H9 (cell line): ENCODE results near the gene NPTN. TPM values are rescaled to one million over a fixed set of nuclear protein-coding genes. Genes with fewer than 3 reads are reported as not detected.

Experiments used
- DNase-seq: peaks from one replicate; pipeline ENCODE4 v3.0.0-alpha.2; 2017
- H2AFZ ChIP-seq: one replicate; pipeline ENCODE4 v1.6.1; 2013; ENCODE audit warnings: mild to moderate bottlenecking, low read length, control low read depth, moderate library complexity
- H2AK5ac ChIP-seq: 2 replicates; pipeline ENCODE4 v1.6.1; 2013; ENCODE audit warnings: low read length, control low read depth, mixed read lengths; ENCODE audit not compliant: insufficient read length
- H2BK120ac ChIP-seq: one replicate; pipeline ENCODE4 v1.6.1; 2013; ENCODE audit warnings: low read depth, mild to moderate bottlenecking, low read length, control low read depth, inconsistent platforms; ENCODE audit not compliant: poor library complexity, severe bottlenecking
- H2BK12ac ChIP-seq: 2 replicates; pipeline ENCODE4 v1.6.1; 2013; ENCODE audit warnings: low read length, control low read depth, mixed read lengths, low read depth; ENCODE audit not compliant: insufficient read length
- H2BK15ac ChIP-seq: 2 replicates; pipeline ENCODE4 v1.6.1; 2013; ENCODE audit warnings: low read depth, low read length, control low read depth
- H2BK20ac ChIP-seq: one replicate; pipeline ENCODE4 v1.6.1; 2013; ENCODE audit warnings: low read depth, mild to moderate bottlenecking, low read length, control low read depth, inconsistent platforms; ENCODE audit not compliant: poor library complexity, severe bottlenecking
- H2BK5ac ChIP-seq: 2 replicates; pipeline ENCODE4 v1.6.1; 2013; ENCODE audit warnings: low read length, control low read depth, mixed read lengths; ENCODE audit not compliant: insufficient read length
- H3K14ac ChIP-seq: 2 replicates; pipeline ENCODE4 v1.6.1; 2013; ENCODE audit warnings: low read length, control low read depth; ENCODE audit not compliant: insufficient read depth
- H3K18ac ChIP-seq: 2 replicates; pipeline ENCODE4 v1.6.1; 2013; ENCODE audit warnings: low read depth, mild to moderate bottlenecking, mixed read lengths, low read length, control low read depth; ENCODE audit not compliant: insufficient read length
- H3K23ac ChIP-seq: 2 replicates; pipeline ENCODE4 v1.6.1; 2013; ENCODE audit warnings: low read length, control low read depth, mixed read lengths, low read depth; ENCODE audit not compliant: insufficient read length
- H3K23me2 ChIP-seq: 2 replicates; pipeline ENCODE4 v1.6.1; 2013; ENCODE audit warnings: low read depth, mild to moderate bottlenecking, mixed read lengths, low read length, control low read depth; ENCODE audit not compliant: insufficient read length, poor library complexity, severe bottlenecking
- H3K27ac ChIP-seq: 2 replicates; pipeline ENCODE4 v1.5.1; 2013; ENCODE audit warnings: low read length, control low read depth, mixed read lengths, low read depth; ENCODE audit not compliant: insufficient read length
- H3K27me3 ChIP-seq: 2 replicates; pipeline ENCODE4 v1.6.1; 2013; ENCODE audit warnings: low read length, control low read depth, inconsistent platforms; ENCODE audit not compliant: insufficient read depth
- H3K4ac ChIP-seq: 2 replicates; pipeline ENCODE4 v1.6.1; 2013; ENCODE audit warnings: low read depth, mild to moderate bottlenecking, control low read depth, inconsistent platforms, low read length, moderate library complexity
- H3K4me1 ChIP-seq: 2 replicates; pipeline ENCODE4 v1.6.1; 2013; ENCODE audit warnings: low read length, control low read depth, inconsistent platforms; ENCODE audit not compliant: insufficient read depth
- H3K4me2 ChIP-seq: 2 replicates; pipeline ENCODE4 v1.6.1; 2013; ENCODE audit warnings: low read length, control low read depth, mixed read lengths; ENCODE audit not compliant: insufficient read length, insufficient read depth
- H3K56ac ChIP-seq: 2 replicates; pipeline ENCODE4 v1.6.1; 2013; ENCODE audit warnings: low read depth, mild to moderate bottlenecking, mixed read lengths, low read length, control low read depth; ENCODE audit not compliant: insufficient read length
- H3K79me1 ChIP-seq: 2 replicates; pipeline ENCODE4 v1.6.1; 2013; ENCODE audit warnings: low read depth, mild to moderate bottlenecking, moderate library complexity, low read length, control low read depth, inconsistent platforms; ENCODE audit not compliant: insufficient read depth, poor library complexity, severe bottlenecking
- H3K79me2 ChIP-seq: 2 replicates; pipeline ENCODE4 v1.6.1; 2013; ENCODE audit warnings: low read length, control low read depth, inconsistent platforms; ENCODE audit not compliant: insufficient read depth
- H3K9ac ChIP-seq: 2 replicates; pipeline ENCODE4 v1.6.1; 2013; ENCODE audit warnings: low read length, control low read depth, mixed read lengths; ENCODE audit not compliant: insufficient read length; ENCODE audit errors: extremely low read depth
- H3K9me3 ChIP-seq: one replicate; pipeline ENCODE4 v1.6.1; 2013; ENCODE audit warnings: low read depth, low read length, inconsistent platforms; ENCODE audit not compliant: control insufficient read depth
- H3T11ph ChIP-seq: one replicate; pipeline ENCODE4 v1.6.1; 2013; ENCODE audit warnings: mild to moderate bottlenecking, low read length, control low read depth, inconsistent platforms
- H4K20me1 ChIP-seq: one replicate; pipeline ENCODE4 v1.6.1; 2013; ENCODE audit not compliant: control insufficient read depth, insufficient read length, insufficient read depth
- H4K5ac ChIP-seq: 2 replicates; pipeline ENCODE4 v1.6.1; 2013; ENCODE audit warnings: low read depth, mild to moderate bottlenecking, mixed read lengths, low read length, control low read depth; ENCODE audit not compliant: insufficient read length
- H4K8ac ChIP-seq: replicated peaks from 2 replicates; pipeline ENCODE4 v1.6.1; 2013; ENCODE audit warnings: low read length, control low read depth, mixed read lengths, low read depth; ENCODE audit not compliant: insufficient read length
- H4K91ac ChIP-seq: 2 replicates; pipeline ENCODE4 v1.6.1; 2013; ENCODE audit warnings: low read depth, mild to moderate bottlenecking, moderate library complexity, mixed read lengths, low read length, control low read depth; ENCODE audit not compliant: insufficient read length
- H3K27ac Mint-ChIP-seq, 3 experiments: 2 replicates in 2 of 3; 3 replicates in 1 of 3; pipeline ENCODE4 v1.8.0; 2020 to 2021; ENCODE audit warnings: mixed read lengths in 3 of 3, mild to moderate bottlenecking in 1 of 3, moderate library complexity in 1 of 3
- H3K27me3 Mint-ChIP-seq: 2 replicates; pipeline ENCODE4 v1.8.0; 2021; ENCODE audit warnings: low read depth, mild to moderate bottlenecking, moderate library complexity, mixed read lengths
- H3K36me3 Mint-ChIP-seq, 3 experiments: 2 replicates in 2 of 3; 3 replicates in 1 of 3; pipeline ENCODE4 v1.8.0; 2020 to 2021; ENCODE audit warnings: low read depth in 3 of 3, mixed read lengths in 3 of 3; ENCODE audit not compliant: insufficient read depth in 1 of 3
- H3K4me1 Mint-ChIP-seq, 2 experiments: 2 replicates each; pipeline ENCODE4 v1.8.0; 2020; ENCODE audit warnings: mixed read lengths in 2 of 2
- H3K4me3 Mint-ChIP-seq, 2 experiments: 2 replicates in 1 of 2; 3 replicates in 1 of 2; pipeline ENCODE4 v1.8.0; 2020 to 2021; ENCODE audit warnings: mild to moderate bottlenecking in 2 of 2, mixed read lengths in 2 of 2, moderate library complexity in 1 of 2
- H3K9me3 Mint-ChIP-seq, 2 experiments: 2 replicates in 1 of 2; 3 replicates in 1 of 2; pipeline ENCODE4 v1.8.0; 2020; ENCODE audit warnings: mild to moderate bottlenecking in 2 of 2, mixed read lengths in 2 of 2, moderate library complexity in 1 of 2
- CTCF ChIP-seq: fragments of 200-600 bp; sonication (generic); conservative IDR thresholded peaks from 3 replicates; pipeline ENCODE4 v1.8.0; 2021; ENCODE audit warnings: antibody characterized with exemption, mild to moderate bottlenecking
- WGBS: extraction: QIAGEN DNeasy Blood & Tissue Kit; methylation state at CpG from one replicate; pipeline ENCODE4 v1.1.7; 2013; ENCODE audit warnings: missing lambda C conversion rate, low lambda C conversion rate, mixed read lengths; ENCODE audit not compliant: insufficient read length; ENCODE audit errors: extremely low coverage; 5-methylcytosine and 5-hydroxymethylcytosine counted together
- total RNA-seq: library from RNA; stranded (reverse); gene quantifications from 2 replicates; pipeline ENCODE4 v1.2.1, GENCODE V29; 2021

Gene NPTN
- total RNA-seq, 1 experiment from 2014 or later = 89.1 TPM

- Histone ChIP-seq H4K20me1 (no peaks in the 10 kb centered on the region), H3K4me1 (no peaks in the 10 kb centered on the region), H2BK5ac (no peak overlapping the region), H3K14ac (no peak overlapping the region), H3K27me3 (no peaks in the 10 kb centered on the region), H3K18ac (no peak overlapping the region), H3K9ac (no peak overlapping the region), H3K23ac (no peak overlapping the region), H4K91ac (no peak overlapping the region), H2BK20ac (no peak overlapping the region), H4K8ac (no peak overlapping the region), H3K4me2 (no peak overlapping the region), H3K79me1 (no peaks in the 10 kb centered on the region), H4K5ac (no peak overlapping the region), H2BK15ac (no peak overlapping the region), H3K4ac (no peak overlapping the region), H2BK120ac (no peak overlapping the region), H3K27ac (no peak overlapping the region), H3T11ph (no peak overlapping the region), H3K9me3 (no peaks in the 10 kb centered on the region), H2AK5ac (no peak overlapping the region), H3K79me2 (no peaks in the 10 kb centered on the region), H3K23me2 (no peaks in the 10 kb centered on the region), H3K56ac (no peak overlapping the region), H2BK12ac (no peak overlapping the region), H2AFZ (no peak overlapping the region)
- peak overlapping the region in 1 of 3 experiments; percentile 26; a peak in 2 of 7 replicates for H3K27ac Mint-ChIP-seq
- no peak for DNase-seq
- H3K4me3 Mint-ChIP-seq = no peak overlapping the region
- H3K36me3 Mint-ChIP-seq = peaks cover 7 to 66% (median 38%) of the 10 kb centered on the region in 3 experiments; a peak in 6 of 7 replicates
- H3K4me1 Mint-ChIP-seq = peaks cover 8 to 11% of the 10 kb centered on the region in 2 experiments
- WGBS = no CpG with 5 or more reads among the region's 3 CpGs
- TF ChIP-seq CTCF = no peak
- no peaks in the 10 kb centered on the region for H3K27me3 Mint-ChIP-seq
- H3K9me3 Mint-ChIP-seq = no peaks in the 10 kb centered on the region
These were observed 57.4 kb downstream of the NPTN start for GRCh38 chr15:73575636-73576247.
